ENCODE results near the gene DNER. TPM values are rescaled to one million over a fixed set of nuclear protein-coding genes. Genes with fewer than 3 reads are reported as not detected.

Gene DNER
- total and polyA plus RNA-seq, 2 experiments from 2014 or later, result 4.7 to 8.8 TPM

DNA sequence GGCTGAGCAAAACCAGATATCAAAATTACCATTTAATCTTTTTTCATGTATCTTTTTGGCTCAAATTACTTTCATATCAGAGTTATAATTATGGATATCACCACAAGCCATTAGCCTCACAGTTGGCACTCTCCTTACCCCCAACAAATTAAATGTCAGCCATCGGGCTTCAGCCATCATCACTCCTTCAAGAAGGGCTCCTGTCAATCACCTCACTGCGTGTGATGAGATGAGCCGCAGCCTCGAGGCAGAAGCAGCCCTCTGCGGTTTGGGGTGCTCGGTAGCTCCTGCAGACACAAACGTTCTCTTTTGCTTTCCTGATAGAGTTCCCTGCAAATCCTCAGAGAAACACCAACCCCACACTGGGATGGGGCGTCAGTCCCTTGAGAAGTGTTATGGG, 94.1 kb downstream of the DNER start:
- peaks cover 17% of the 10 kb centered on the region; the same call in 2 of the 3 replicates for H3K4me1 Mint-ChIP-seq
- no peak for DNase-seq (ENCODE audit: low spot score)
- no peaks in the 10 kb centered on the region; the same call in 1 of the 3 replicates for H3K9me3 Mint-ChIP-seq
- H2AFZ ChIP-seq, result no peak overlapping the region
- H3F3A ChIP-seq (replicated peaks; ENCODE audit: low read depth), result no peaks in the 10 kb centered on the region
- no peak overlapping the region for H3K27ac ChIP-seq (ENCODE audit: low read depth)
- H3K9me2 ChIP-seq (ENCODE audit: insufficient read depth), result 0 out of 2 replicates have a peak, but pooled peaks cover 6% of the 10 kb centered on the region
- no peak overlapping the region for H3K4me2 ChIP-seq
- H3K36me3 ChIP-seq (ENCODE audit: insufficient read depth), result no peaks in the 10 kb centered on the region
- H3K27me3 Mint-ChIP-seq (ENCODE audit: insufficient read depth, low read depth, poor library complexity), result peaks cover 8% of the 10 kb centered on the region
- no peaks in the 10 kb centered on the region for H3K27me3 ChIP-seq (ENCODE audit: insufficient read depth)
- H3K4me1 ChIP-seq (ENCODE audit: insufficient read depth), result no peaks in the 10 kb centered on the region; the same call in 1 of the 2 replicates
- no peak for TF ChIP-seq POLR2AphosphoS5 (IDR thresholded peaks at IDR 0.05; ENCODE audit: low read depth)
- TF ChIP-seq, protein P1, sequence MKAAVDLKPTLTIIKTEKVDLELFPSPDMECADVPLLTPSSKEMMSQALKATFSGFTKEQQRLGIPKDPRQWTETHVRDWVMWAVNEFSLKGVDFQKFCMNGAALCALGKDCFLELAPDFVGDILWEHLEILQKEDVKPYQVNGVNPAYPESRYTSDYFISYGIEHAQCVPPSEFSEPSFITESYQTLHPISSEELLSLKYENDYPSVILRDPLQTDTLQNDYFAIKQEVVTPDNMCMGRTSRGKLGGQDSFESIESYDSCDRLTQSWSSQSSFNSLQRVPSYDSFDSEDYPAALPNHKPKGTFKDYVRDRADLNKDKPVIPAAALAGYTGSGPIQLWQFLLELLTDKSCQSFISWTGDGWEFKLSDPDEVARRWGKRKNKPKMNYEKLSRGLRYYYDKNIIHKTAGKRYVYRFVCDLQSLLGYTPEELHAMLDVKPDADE (IDR thresholded peaks at IDR 0.05), result no peak
- TF ChIP-seq, protein P2, sequence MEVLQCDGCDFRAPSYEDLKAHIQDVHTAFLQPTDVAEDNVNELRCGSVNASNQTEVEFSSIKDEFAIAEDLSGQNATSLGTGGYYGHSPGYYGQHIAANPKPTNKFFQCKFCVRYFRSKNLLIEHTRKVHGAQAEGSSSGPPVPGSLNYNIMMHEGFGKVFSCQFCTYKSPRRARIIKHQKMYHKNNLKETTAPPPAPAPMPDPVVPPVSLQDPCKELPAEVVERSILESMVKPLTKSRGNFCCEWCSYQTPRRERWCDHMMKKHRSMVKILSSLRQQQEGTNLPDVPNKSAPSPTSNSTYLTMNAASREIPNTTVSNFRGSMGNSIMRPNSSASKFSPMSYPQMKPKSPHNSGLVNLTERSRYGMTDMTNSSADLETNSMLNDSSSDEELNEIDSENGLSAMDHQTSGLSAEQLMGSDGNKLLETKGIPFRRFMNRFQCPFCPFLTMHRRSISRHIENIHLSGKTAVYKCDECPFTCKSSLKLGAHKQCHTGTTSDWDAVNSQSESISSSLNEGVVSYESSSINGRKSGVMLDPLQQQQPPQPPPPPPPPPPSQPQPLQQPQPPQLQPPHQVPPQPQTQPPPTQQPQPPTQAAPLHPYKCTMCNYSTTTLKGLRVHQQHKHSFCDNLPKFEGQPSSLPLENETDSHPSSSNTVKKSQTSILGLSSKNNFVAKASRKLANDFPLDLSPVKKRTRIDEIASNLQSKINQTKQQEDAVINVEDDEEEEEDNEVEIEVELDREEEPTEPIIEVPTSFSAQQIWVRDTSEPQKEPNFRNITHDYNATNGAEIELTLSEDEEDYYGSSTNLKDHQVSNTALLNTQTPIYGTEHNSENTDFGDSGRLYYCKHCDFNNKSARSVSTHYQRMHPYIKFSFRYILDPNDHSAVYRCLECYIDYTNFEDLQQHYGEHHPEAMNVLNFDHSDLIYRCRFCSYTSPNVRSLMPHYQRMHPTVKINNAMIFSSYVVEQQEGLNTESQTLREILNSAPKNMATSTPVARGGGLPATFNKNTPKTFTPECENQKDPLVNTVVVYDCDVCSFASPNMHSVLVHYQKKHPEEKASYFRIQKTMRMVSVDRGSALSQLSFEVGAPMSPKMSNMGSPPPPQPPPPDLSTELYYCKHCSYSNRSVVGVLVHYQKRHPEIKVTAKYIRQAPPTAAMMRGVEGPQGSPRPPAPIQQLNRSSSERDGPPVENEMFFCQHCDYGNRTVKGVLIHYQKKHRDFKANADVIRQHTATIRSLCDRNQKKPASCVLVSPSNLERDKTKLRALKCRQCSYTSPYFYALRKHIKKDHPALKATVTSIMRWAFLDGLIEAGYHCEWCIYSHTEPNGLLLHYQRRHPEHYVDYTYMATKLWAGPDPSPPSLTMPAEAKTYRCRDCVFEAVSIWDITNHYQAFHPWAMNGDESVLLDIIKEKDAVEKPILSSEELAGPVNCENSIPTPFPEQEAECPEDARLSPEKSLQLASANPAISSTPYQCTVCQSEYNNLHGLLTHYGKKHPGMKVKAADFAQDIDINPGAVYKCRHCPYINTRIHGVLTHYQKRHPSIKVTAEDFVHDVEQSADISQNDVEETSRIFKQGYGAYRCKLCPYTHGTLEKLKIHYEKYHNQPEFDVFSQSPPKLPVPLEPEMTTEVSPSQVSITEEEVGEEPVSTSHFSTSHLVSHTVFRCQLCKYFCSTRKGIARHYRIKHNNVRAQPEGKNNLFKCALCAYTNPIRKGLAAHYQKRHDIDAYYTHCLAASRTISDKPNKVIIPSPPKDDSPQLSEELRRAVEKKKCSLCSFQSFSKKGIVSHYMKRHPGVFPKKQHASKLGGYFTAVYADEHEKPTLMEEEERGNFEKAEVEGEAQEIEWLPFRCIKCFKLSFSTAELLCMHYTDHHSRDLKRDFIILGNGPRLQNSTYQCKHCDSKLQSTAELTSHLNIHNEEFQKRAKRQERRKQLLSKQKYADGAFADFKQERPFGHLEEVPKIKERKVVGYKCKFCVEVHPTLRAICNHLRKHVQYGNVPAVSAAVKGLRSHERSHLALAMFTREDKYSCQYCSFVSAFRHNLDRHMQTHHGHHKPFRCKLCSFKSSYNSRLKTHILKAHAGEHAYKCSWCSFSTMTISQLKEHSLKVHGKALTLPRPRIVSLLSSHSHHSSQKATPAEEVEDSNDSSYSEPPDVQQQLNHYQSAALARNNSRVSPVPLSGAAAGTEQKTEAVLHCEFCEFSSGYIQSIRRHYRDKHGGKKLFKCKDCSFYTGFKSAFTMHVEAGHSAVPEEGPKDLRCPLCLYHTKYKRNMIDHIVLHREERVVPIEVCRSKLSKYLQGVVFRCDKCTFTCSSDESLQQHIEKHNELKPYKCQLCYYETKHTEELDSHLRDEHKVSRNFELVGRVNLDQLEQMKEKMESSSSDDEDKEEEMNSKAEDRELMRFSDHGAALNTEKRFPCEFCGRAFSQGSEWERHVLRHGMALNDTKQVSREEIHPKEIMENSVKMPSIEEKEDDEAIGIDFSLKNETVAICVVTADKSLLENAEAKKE (CRISPR knock-in tag; IDR thresholded peaks at IDR 0.05), result no peak
- TF ChIP-seq, protein P3, sequence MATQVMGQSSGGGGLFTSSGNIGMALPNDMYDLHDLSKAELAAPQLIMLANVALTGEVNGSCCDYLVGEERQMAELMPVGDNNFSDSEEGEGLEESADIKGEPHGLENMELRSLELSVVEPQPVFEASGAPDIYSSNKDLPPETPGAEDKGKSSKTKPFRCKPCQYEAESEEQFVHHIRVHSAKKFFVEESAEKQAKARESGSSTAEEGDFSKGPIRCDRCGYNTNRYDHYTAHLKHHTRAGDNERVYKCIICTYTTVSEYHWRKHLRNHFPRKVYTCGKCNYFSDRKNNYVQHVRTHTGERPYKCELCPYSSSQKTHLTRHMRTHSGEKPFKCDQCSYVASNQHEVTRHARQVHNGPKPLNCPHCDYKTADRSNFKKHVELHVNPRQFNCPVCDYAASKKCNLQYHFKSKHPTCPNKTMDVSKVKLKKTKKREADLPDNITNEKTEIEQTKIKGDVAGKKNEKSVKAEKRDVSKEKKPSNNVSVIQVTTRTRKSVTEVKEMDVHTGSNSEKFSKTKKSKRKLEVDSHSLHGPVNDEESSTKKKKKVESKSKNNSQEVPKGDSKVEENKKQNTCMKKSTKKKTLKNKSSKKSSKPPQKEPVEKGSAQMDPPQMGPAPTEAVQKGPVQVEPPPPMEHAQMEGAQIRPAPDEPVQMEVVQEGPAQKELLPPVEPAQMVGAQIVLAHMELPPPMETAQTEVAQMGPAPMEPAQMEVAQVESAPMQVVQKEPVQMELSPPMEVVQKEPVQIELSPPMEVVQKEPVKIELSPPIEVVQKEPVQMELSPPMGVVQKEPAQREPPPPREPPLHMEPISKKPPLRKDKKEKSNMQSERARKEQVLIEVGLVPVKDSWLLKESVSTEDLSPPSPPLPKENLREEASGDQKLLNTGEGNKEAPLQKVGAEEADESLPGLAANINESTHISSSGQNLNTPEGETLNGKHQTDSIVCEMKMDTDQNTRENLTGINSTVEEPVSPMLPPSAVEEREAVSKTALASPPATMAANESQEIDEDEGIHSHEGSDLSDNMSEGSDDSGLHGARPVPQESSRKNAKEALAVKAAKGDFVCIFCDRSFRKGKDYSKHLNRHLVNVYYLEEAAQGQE (IDR thresholded peaks at IDR 0.05; ENCODE audit: unreplicated experiment), result no peak
- no peak for TF ChIP-seq NANOG (IDR thresholded peaks at IDR 0.05; ENCODE audit: borderline replicate concordance)
- H3K27ac Mint-ChIP-seq, result no peak overlapping the region
- no peak overlapping the region for H3K4me3 Mint-ChIP-seq
- H3K4me3 ChIP-seq, result no peak overlapping the region
- no peaks in the 10 kb centered on the region for H3K36me3 Mint-ChIP-seq (ENCODE audit: low read depth)
- no peaks in the 10 kb centered on the region; the same call in 1 of the 2 replicates for H4K20me1 ChIP-seq (replicated peaks; ENCODE audit: insufficient read depth)
- no peak for ATAC-seq
- H3K79me2 ChIP-seq (replicated peaks; ENCODE audit: insufficient read depth), result no peaks in the 10 kb centered on the region

Measured in GM23338 (cell line).